GM18508 (cell line): ENCODE data around the gene CDHR5.
A peak's percentile ranks its signal among the peaks of the same experiment; 100 is the strongest.

Experiments
- ATAC-seq: cut with Tn5 transposase; IDR thresholded peaks from one replicate; pipeline ENCODE4 v1.9.1; 2021; ENCODE audit warnings: moderate number of reproducible peaks; ENCODE audit not compliant: insufficient read depth, unreplicated experiment

Gene CDHR5

GRCh38 chr11:573146-573759 is 51.5 kb downstream of the CDHR5 start:
- ATAC-seq, result no peak

GRCh38 chr11:571802-572185 is 53.0 kb downstream of the CDHR5 start:
- ATAC-seq, result no peak

- ATAC-seq, result no peak
Observed at GRCh38 chr11:569158-569885, 55.4 kb downstream of the CDHR5 start.

- peak; percentile 48 for ATAC-seq
Observed at GRCh38 chr11:568306-569157, 56.2 kb downstream of the CDHR5 start.

DNA sequence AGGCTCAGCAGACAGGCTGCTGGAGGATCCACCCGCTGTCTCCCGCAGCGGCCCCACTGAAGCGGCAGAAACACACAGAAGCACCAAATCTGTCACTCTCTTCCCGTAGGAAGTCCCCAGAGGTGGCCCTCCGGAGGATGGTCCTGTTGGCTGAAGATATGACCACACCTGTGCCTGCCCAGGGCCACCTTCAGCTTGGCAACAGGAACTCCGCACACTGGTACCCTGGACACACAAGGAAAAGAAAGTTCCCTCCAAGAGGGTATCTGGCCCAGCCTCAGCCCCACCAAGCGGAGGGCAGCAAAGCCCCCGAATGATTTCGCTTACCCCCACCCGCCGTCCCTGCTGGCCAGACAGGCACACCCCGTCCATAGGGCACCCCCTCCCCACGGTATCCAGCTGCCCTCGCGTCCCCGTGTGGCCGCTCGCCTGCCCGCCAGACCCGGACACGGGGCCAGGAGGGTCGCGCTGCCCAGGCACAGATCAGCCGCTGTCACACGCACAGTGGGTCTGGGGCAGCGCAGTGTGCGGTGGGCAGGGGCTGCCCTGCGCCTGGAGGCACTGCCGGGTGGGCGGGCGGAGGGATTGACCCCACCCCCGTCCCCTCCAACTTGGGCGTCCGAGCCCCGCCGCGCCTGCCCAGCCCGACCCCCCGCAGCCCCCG is 57.0 kb downstream of the CDHR5 start:
- ATAC-seq, result no peak

DNA sequence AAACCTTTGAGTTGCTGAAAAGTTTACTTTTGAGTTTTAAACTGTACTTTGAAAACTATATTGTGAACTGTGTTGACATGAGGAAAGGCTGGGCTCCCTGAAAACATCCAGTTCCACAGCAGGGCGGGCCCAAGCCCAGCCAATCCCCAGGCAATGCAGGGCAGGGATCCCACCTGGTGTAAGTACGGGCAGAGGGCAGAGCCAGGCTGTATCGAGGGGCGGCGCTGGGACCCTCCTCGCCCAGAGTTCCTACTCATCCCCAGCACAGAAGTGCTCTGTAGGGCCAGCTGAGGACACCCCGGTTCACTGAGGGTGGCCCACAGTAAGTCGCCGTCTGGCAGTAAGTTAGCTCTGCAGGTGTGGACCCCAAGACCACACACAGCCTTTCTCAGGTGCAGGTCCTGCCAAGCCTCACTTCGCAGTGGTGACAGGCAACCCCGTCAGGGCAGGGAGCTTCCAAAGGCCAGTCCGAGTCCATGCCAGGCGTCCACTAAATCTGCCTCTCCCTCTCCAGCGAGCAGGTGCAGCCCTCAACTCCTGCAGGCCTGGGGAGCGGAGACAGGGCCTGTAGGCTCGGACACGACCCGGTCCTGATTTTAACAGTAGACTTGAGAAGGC is 57.6 kb downstream of the CDHR5 start:
- no peak for ATAC-seq
